GM18519 (cell line): ENCODE results near the gene FBXL20.
"Not testable (repeated sequence)": the region's sequence is repeated elsewhere in the genome, so short reads cannot be mapped to it uniquely, and the experiment has no call there.

Source experiments
- ATAC-seq: cut with Tn5 transposase; IDR thresholded peaks from one replicate; pipeline ENCODE4 v1.9.1; 2021; ENCODE audit warnings: mild to moderate bottlenecking, moderate library complexity; ENCODE audit not compliant: unreplicated experiment, low FRiP score

Gene FBXL20

DNA sequence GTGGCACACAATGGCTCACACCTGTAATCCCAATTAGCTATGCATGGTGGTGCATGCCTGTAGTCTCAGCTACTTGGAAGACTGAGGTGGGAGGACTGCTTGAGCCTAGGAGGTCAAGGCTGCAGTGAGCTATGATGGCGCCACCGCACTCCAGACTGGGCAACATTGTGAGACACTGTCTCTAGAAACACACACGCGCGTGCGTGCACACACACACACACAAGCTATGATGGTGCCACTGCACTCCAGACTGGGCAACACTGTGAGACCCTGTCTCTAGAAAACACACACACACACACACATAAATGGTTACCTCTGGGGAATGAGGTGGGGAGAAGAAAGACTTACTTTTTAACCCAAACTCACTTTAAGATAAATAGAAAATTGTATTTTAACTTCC is 16.4 kb downstream of the FBXL20 start:
- no peak for ATAC-seq

GRCh38 chr17:39380144-39380543 is 21.3 kb downstream of the FBXL20 start:
- ATAC-seq = no peak

DNA sequence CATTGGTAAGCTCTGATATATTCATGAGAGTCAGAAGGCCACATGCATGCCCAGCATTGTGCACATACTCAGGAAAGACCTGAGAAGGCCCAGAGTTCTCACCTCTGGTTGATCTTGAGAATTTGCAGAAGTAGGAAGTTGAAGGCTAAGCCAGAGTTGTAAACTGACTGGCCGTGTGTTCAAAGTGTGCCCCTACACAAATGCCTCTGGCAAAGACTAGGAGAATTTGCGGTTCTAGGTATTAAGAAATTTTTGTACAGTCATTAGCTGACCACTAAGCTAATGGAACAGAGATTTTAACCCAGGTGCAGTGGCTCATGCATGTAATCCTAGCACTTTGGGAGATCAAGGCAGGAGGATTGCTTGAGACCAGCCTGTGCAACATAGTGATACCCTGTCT is 25.0 kb downstream of the FBXL20 start:
- no peak for ATAC-seq

- not testable (repeated sequence) for ATAC-seq
These were observed 33.6 kb downstream of the FBXL20 start for GRCh38 chr17:39367805-39368204.

DNA sequence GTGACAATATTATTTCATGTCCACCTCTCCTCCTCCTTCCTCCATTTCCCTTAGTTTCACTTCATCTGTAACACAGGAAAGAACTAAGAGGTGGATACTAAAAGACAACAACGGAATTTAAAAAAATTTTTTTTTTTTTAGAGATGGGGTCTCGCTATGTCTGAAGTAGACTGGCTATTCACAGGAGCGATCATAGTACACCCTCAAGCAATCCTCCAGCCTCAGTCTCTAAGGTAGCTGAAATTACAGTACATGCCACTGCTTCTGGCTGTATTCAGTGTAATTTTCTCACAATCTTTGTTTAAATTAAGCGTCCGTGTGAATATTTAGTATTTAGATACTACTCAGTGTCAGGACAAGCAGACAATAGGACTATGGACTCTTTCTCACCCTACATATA is 35.6 kb downstream of the FBXL20 start:
- ATAC-seq = no peak

DNA sequence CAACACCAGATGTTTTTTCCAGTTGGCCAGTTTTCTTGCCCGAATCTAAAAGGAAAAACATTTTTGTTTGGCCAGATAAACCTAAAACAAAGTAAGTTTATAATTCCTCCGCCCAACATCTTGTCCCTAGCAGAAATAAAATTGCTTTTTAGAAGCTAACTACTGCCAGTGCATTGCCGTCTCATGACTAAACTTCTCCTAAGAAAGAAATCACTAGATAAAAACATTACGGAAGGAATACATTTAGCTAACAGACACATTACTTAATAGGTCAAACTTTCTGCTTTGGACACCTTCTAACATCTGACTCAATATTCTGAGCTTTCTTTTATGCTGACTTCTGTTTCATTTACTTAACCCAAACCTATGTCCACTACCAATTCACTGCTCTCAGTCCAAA is 36.2 kb downstream of the FBXL20 start:
- no peak for ATAC-seq

DNA sequence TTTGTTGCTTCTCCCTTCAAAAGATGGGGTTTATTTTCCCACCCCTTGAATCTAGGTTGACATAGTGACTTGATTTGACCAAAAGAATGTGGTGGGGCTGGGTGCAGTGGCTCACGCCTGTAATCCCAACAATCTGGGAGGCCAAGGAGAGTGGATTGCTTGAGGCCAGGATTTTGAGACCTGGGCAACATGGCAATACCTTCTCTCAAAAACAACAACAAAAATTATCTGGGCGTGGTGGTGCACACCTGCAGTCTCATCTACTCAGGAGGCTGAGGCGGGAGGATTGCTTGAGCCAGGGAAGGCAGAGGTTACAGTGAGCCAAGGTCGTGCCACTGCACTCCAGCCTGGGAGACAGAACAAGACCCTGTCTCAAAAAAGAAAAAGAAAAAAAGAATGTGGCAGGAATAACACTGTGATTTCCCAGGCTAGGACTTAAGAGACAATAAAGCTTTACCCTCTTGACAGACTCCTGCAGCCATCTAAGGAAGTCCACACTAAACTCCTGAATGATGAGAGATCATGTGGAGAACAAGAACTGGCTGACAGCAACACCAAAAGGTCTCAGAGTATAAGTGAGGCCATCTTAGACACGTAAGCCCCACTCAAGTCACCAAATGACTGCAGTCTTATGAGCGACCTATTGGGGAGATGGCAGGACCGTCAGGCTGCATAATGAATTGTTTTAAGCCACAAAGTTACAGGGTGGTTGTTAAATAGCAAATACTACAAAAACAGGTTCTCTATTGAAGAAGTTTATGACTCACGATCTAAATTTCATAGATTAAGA is 37.0 kb downstream of the FBXL20 start:
- ATAC-seq = no peak

GRCh38 chr17:39361064-39361463 is 40.4 kb downstream of the FBXL20 start:
- ATAC-seq = no peak

- no peak for ATAC-seq
These were observed 40.9 kb downstream of the FBXL20 start for GRCh38 chr17:39360537-39360936.

DNA sequence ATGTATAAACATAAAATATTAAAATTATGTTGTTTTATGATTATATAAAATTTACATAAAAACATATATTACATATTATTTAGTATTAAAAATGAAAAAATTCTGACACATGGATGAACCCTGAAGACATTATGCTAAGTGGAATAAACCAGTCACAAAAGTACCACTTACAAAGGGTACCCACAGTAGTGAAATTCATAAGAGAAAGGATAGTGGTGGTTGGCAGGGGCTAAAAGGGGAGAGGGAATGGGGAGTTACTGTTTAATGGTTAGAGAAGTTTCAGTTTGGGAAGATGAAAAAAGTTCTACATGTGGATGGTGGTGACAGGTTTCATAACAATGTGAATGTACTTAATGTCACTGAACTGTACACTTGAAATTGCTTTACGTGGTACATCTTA is 41.4 kb downstream of the FBXL20 start:
- no peak for ATAC-seq

GRCh38 chr17:39357986-39358385 is 43.4 kb downstream of the FBXL20 start:
- no peak for ATAC-seq

- no peak for ATAC-seq
These were observed 43.9 kb downstream of the FBXL20 start for GRCh38 chr17:39357488-39357887.

DNA sequence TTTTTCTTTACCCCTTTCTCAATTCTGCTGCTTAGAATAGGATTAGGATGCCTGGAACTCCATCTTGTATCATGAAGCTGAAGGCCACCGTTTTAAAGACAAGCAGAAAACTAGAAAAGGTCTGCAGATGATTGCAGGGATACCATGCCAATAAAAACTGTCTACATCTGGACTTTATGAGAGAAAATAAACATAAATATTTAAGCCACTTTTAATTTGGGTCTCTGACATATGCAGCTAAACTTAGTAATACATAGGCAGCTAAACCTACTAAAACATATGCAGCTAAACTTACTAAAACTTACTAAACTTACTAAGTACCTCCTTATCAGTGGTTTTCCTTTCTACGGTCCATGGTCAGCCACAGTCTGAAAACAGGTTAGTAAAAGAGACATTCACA is 48.4 kb downstream of the FBXL20 start:
- ATAC-seq = no peak

GRCh38 chr17:39352511-39352910 is 48.9 kb downstream of the FBXL20 start:
- ATAC-seq = no peak

DNA sequence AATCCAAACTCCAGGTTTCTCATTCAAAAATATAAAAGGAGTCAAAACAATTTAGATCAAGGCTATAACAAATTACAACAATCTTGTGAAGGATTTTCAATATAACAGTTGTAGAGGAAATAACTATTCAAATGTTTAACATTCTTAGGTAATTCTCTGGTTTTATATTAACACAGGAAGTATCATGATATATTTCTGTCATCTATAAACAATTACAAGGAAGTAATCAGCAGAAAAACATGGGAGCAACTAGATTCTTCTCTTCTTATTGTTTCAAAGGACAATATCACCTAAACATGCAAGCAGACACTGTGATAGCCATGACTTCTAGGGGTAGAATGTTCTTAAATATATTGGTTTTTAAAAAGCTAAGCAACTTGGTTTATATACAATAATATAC is 49.9 kb downstream of the FBXL20 start:
- ATAC-seq = no peak

- no peak for ATAC-seq
These were observed 52.2 kb downstream of the FBXL20 start for GRCh38 chr17:39349246-39349645.

GRCh38 chr17:39346863-39347262 is 54.6 kb downstream of the FBXL20 start:
- ATAC-seq = not testable (repeated sequence)

DNA sequence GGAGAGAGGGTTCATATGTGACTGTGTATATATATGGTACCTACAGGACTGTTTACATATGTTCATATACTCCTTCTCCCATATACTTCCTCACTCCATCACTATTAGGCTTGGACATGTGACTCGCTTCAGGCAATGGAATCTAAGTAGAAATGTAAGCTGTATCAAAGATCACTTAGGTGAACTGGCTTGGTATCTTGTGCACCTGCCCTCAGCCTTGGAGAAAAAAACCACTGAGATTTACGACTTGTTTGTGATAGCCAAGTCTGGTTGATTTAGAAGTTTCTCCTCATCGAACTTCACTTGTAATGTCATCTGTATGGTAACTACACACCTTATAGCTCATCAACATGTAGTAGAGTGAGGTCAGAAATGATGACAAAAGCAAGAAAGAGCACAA is 59.9 kb downstream of the FBXL20 start:
- ATAC-seq = no peak

GRCh38 chr17:39340731-39341130 is 60.7 kb downstream of the FBXL20 start:
- ATAC-seq = no peak

GRCh38 chr17:39339272-39339671 is 62.2 kb downstream of the FBXL20 start:
- ATAC-seq = no peak

DNA sequence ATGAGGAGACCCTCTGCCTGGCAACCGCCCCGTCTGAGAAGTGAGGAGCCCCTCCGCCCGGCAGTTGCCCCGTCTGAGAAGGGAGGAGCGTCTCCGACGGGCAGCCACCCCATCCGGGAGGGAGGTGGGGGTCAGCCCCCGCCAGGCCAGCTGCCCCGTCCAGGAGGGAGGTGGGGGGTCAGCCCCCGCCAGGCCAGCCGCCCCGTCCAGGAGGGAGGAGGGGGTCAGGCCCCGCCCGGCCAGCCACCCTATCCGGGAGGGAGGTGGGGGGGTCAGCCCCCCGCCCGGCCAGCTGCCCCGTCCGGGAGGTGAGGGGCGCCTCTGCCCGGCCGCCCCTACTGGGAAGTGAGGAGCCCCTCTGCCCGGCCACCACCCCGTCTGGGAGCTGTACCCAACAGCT is 63.8 kb downstream of the FBXL20 start:
- ATAC-seq = not testable (repeated sequence)

DNA sequence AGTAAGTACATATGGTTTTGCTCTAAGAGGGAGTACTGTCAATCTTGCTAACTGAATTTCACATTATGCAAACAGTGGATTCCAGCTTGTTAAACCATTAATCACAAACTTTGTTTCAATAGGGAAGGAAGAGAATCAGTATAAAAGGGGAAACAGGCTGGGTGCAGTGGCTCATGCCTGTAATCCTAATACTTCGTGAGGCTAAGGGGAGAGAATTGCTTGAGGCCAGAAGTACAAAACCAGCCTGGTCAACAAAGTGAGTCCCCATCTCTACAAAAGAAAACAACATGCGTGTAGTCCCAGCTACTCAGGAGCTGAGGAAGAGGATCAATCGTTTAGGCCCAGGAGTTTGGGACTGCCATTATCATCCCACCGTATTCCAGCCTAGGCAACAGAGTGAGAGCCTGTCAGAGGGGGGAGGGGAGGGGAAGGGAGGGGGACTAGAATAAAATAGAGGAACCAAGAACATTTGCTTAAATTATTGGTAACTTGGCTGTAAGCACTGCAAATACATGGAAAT is 65.7 kb downstream of the FBXL20 start:
- ATAC-seq = no peak
